PC-9 (cell line): Measurements from ENCODE around the gene RBMS1. TPM values are rescaled to one million over a fixed set of nuclear protein-coding genes. Genes with fewer than 3 reads are reported as not detected.

ENCODE experiments used
- BruUV-seq: library from RNA; stranded (reverse); fragments of 400-500 nt; replicated peaks from 2 replicates; lab custom pipeline; 2021; lab: Mats Ljungman, UMichigan
- CTCF ChIA-PET: fragments of 300-600 bp; sonication (Branson Sonifier 250); formaldehyde crosslinking; loops from one replicate; lab custom pipeline; 2022; ENCODE audit warnings: antibody characterized with exemption; lab: Charles Lee
- POLR2A ChIA-PET: fragments of 300-600 bp; sonication (Branson Sonifier 250); formaldehyde crosslinking; loops from one replicate; lab custom pipeline; 2022; ENCODE audit warnings: antibody characterized with exemption; ENCODE audit not compliant: unreplicated experiment; lab: Charles Lee
- DNase-seq, 2 experiments: peaks; one replicate each; pipeline versions ENCODE4 v3.0.0 to v3.0.0-alpha.2; 2015 to 2022; ENCODE audit warnings: mixed read lengths in 1 of 2
- H2AFZ ChIP-seq: fragments of 200-600 bp; sonication (generic); 2 replicates; pipeline ENCODE4 v1.8.1; 2017; ENCODE audit warnings: antibody characterized with exemption
- H3F3A ChIP-seq: fragments of 200-600 bp; sonication (generic); 2 replicates; pipeline ENCODE4 v1.8.1; 2017; ENCODE audit warnings: antibody characterized with exemption, mild to moderate bottlenecking, low read depth; ENCODE audit not compliant: insufficient read depth
- H3K27ac ChIP-seq: fragments of 200-600 bp; sonication (generic); 2 replicates; pipeline ENCODE4 v1.6.1; 2016; ENCODE audit warnings: mixed run types
- H3K27me3 ChIP-seq: fragments of 200-600 bp; sonication (generic); 2 replicates; pipeline ENCODE4 v1.6.1; 2016; ENCODE audit warnings: low read depth, mixed run types; ENCODE audit not compliant: insufficient read depth
- H3K36me3 ChIP-seq: fragments of 200-600 bp; sonication (generic); 2 replicates; pipeline ENCODE4 v1.6.1; 2016; ENCODE audit warnings: low read depth, mixed run types
- H3K4me1 ChIP-seq: fragments of 200-600 bp; sonication (generic); replicated peaks from 2 replicates; pipeline ENCODE4 v1.6.1; 2016; ENCODE audit warnings: mixed run types; ENCODE audit not compliant: insufficient read depth
- H3K4me2 ChIP-seq: fragments of 200-600 bp; sonication (generic); 2 replicates; pipeline ENCODE4 v1.6.1; 2017; ENCODE audit warnings: mixed run types
- H3K4me3 ChIP-seq: fragments of 200-600 bp; sonication (generic); 2 replicates; pipeline ENCODE4 v1.6.1; 2016; ENCODE audit warnings: mixed run types
- H3K79me2 ChIP-seq: fragments of 200-600 bp; sonication (generic); 2 replicates; pipeline ENCODE4 v1.6.1; 2017; ENCODE audit warnings: low read depth, mixed run types
- H3K9me2 ChIP-seq: fragments of 200-600 bp; sonication (generic); 2 replicates; pipeline ENCODE4 v1.8.1; 2017; ENCODE audit warnings: mild to moderate bottlenecking; ENCODE audit not compliant: insufficient read depth
- H3K9me3 ChIP-seq: fragments of 200-600 bp; sonication (generic); 2 replicates; pipeline ENCODE4 v1.8.1; 2016; ENCODE audit warnings: low read depth; ENCODE audit not compliant: insufficient read depth
- H4K20me1 ChIP-seq: fragments of 200-600 bp; sonication (generic); 2 replicates; pipeline ENCODE4 v1.8.1; 2017; ENCODE audit not compliant: insufficient read depth
- CTCF ChIP-seq: fragments of 200-600 bp; sonication (generic); conservative IDR thresholded peaks from 2 replicates; pipeline ENCODE4 v1.6.1; 2017; ENCODE audit warnings: mixed run types, antibody characterized with exemption, mild to moderate bottlenecking, moderate library complexity
- EZH2 ChIP-seq: fragments of 200-600 bp; sonication (generic); IDR thresholded peaks from 2 replicates; pipeline ENCODE4 v1.8.0; 2017; ENCODE audit warnings: antibody characterized with exemption, low read depth
- intact Hi-C: fragments of 100-400 bp; cut with micrococcal nuclease; formaldehyde crosslinking; loops from one replicate; pipeline ENCODE4 v1.10.0; 2022; ENCODE audit not compliant: unreplicated experiment
- total RNA-seq: library from RNA; stranded (reverse); gene quantifications from 2 replicates; pipeline ENCODE4 v1.2.3, GENCODE V29; 2021

RBMS1 gene
- total RNA-seq, 1 experiment from 2014 or later, result 65.1 TPM

- Histone ChIP-seq H3K36me3 (no peaks in the 10 kb centered on the region), H3K27ac (peak overlapping the region; percentile 100), H3K79me2 (0 out of 2 replicates have a peak, but pooled peaks cover 4% of the 10 kb centered on the region), H3F3A (peaks cover 71% of the 10 kb centered on the region), H3K9me3 (no peaks in the 10 kb centered on the region), H2AFZ (no peak overlapping the region), H3K4me1 (peaks cover 98% of the 10 kb centered on the region), H3K27me3 (no peaks in the 10 kb centered on the region), H4K20me1 (no peaks in the 10 kb centered on the region), H3K9me2 (no peaks in the 10 kb centered on the region), H3K4me2 (peak overlapping the region; percentile 65), H3K4me3 (no peak overlapping the region)
- BruUV-seq, result no TSS peak
- DNase-seq, result peak in 1 of 2 experiments; percentile 93
- intact Hi-C loops, result loop anchor here (1.0 kb wide), 1 partner anchor 46 kb away; no protein-coding TSS in a partner anchor
- ChIA-PET CTCF (no interaction called here), POLR2A (interaction anchor here (0.6 kb wide), 1 partner anchor 359 kb away, joined by 6 read pairs; no protein-coding TSS in a partner anchor)
- TF ChIP-seq CTCF, result no peak
These were observed 269.5 kb downstream of the RBMS1 start for GRCh38 chr2:160224060-160224459.

DNA sequence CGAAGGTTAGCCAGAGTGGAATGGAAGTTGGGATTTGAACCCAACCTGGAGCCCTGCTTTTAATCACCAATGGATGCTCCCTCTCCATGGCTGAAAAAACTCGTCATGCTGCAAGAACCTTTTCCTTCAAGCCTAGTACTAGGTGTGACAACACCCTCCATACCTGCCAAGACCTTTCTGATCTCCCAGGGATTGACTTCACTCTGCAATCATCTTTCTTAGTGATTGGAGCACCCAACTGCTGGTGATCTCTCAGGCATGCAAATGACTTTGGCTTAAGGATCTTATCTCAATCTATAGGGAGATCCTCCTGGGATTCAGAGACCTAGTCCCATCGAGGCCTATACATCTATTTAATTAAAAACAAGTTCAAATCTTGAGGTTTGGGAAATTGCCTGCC is 270.0 kb downstream of the RBMS1 start:
- peaks cover 93% of the 10 kb centered on the region for H3K4me1 ChIP-seq
- H3K27ac ChIP-seq, result peak overlapping the region; percentile 100
- no peak for TF ChIP-seq EZH2
- no peak for TF ChIP-seq CTCF
- DNase-seq, result no peak
- no peaks in the 10 kb centered on the region for H3K9me3 ChIP-seq
- intact Hi-C loops, result no loop called here
- no peaks in the 10 kb centered on the region for H3K36me3 ChIP-seq
- no TSS peak for BruUV-seq
- peak overlapping the region; percentile 65 for H3K4me2 ChIP-seq
- H4K20me1 ChIP-seq, result no peaks in the 10 kb centered on the region
- H2AFZ ChIP-seq, result no peak overlapping the region
- no peaks in the 10 kb centered on the region for H3K27me3 ChIP-seq
- H3K79me2 ChIP-seq, result 0 out of 2 replicates have a peak, but pooled peaks cover 4% of the 10 kb centered on the region
- H3F3A ChIP-seq, result peaks cover 67% of the 10 kb centered on the region
- POLR2A ChIA-PET, result interaction anchor here (0.6 to 1.2 kb wide), 2 partner anchors 47 to 359 kb away, joined by 3 to 6 read pairs; no protein-coding TSS in a partner anchor
- CTCF ChIA-PET, result interaction anchor here (1.0 kb wide), 1 partner anchor 16 kb away, joined by 3 read pairs; no protein-coding TSS in a partner anchor
- no peaks in the 10 kb centered on the region for H3K9me2 ChIP-seq
- H3K4me3 ChIP-seq, result no peak overlapping the region

- ChIA-PET POLR2A (interaction anchor here (0.7 to 1.2 kb wide), 2 partner anchors 8 to 47 kb away, joined by 3 read pairs; no protein-coding TSS in a partner anchor), CTCF (interaction anchor here (1.0 kb wide), 1 partner anchor 15 kb away, joined by 3 read pairs; no protein-coding TSS in a partner anchor)
- Histone ChIP-seq H3K9me2 (no peaks in the 10 kb centered on the region), H3K4me1 (peaks cover 85% of the 10 kb centered on the region), H3K27me3 (no peaks in the 10 kb centered on the region), H3F3A (peaks cover 60% of the 10 kb centered on the region), H3K36me3 (no peaks in the 10 kb centered on the region), H3K27ac (peak overlapping the region; percentile 100), H2AFZ (no peak overlapping the region), H4K20me1 (no peaks in the 10 kb centered on the region), H3K4me3 (no peak overlapping the region), H3K9me3 (no peaks in the 10 kb centered on the region), H3K4me2 (peak overlapping the region; percentile 68), H3K79me2 (0 out of 2 replicates have a peak, but pooled peaks cover 2% of the 10 kb centered on the region)
- TSS peak; percentile 43 for BruUV-seq
- TF ChIP-seq EZH2 (no peak), CTCF (no peak)
- intact Hi-C loops, result loop anchor here (1.0 kb wide), 1 partner anchor 748 kb away; no protein-coding TSS in a partner anchor
- peak; percentile 44 to 55 for DNase-seq
These were observed 270.9 kb downstream of the RBMS1 start for GRCh38 chr2:160222546-160223283.
